Activated CD4-positive, alpha-beta T cell treated with anti-CD3 and anti-CD28 coated beads for 1 hour (primary cell): ENCODE data around the gene SETD1B.
"Not testable (repeated sequence)": the region's sequence is repeated elsewhere in the genome, so short reads cannot be mapped to it uniquely, and the experiment has no call there.

Experiments
- DNase-seq: peaks from one replicate; pipeline ENCODE4 v3.0.0-alpha.2; 2020

SETD1B gene

GRCh38 chr12:121828306-121828705 is 24.5 kb downstream of the SETD1B start:
- DNase-seq: no peak

- no peak for DNase-seq
These were observed 25.0 kb downstream of the SETD1B start for GRCh38 chr12:121828826-121829225.

GRCh38 chr12:121829250-121829918 is 25.6 kb downstream of the SETD1B start:
- no peak for DNase-seq

GRCh38 chr12:121830134-121830533 is 26.3 kb downstream of the SETD1B start:
- no peak for DNase-seq

GRCh38 chr12:121830588-121831265 is 26.9 kb downstream of the SETD1B start:
- DNase-seq: no peak

GRCh38 chr12:121831571-121832245 is 27.9 kb downstream of the SETD1B start:
- DNase-seq: no peak

- DNase-seq: no peak
These were observed 33.9 kb downstream of the SETD1B start for GRCh38 chr12:121837680-121838079.

- DNase-seq: no peak
These were observed 34.3 kb downstream of the SETD1B start for GRCh38 chr12:121838126-121838525.

- peak; percentile 99 for DNase-seq
These were observed 35.5 kb downstream of the SETD1B start for GRCh38 chr12:121839106-121839992.

GRCh38 chr12:121839993-121840761 is 36.4 kb downstream of the SETD1B start:
- no peak for DNase-seq

- DNase-seq: no peak
These were observed 39.6 kb downstream of the SETD1B start for GRCh38 chr12:121843236-121843982.

GRCh38 chr12:121845701-121846100 is 41.9 kb downstream of the SETD1B start:
- no peak for DNase-seq

- DNase-seq: no peak
These were observed 45.4 kb downstream of the SETD1B start for GRCh38 chr12:121849211-121849610.

- no peak for DNase-seq
These were observed 45.9 kb downstream of the SETD1B start for GRCh38 chr12:121849665-121850064.

GRCh38 chr12:121852392-121852791 is 48.6 kb downstream of the SETD1B start:
- DNase-seq: not testable (repeated sequence)

GRCh38 chr12:121857322-121858246 is 53.8 kb downstream of the SETD1B start:
- DNase-seq: no peak

- no peak for DNase-seq
These were observed 54.5 kb downstream of the SETD1B start for GRCh38 chr12:121858318-121858661.

- no peak for DNase-seq
These were observed 55.1 kb downstream of the SETD1B start, which contains the start of gene HPD for GRCh38 chr12:121858662-121859572. TSS of gene HPD (minus strand) at chr12:121858859. CDS start at chr12:121858823, 36 bp downstream.

GRCh38 chr12:121860257-121860656 is 56.4 kb downstream of the SETD1B start:
- DNase-seq: no peak
